ENCODE measurements around the gene COPS2.
"Not testable (repeated sequence)": the region's sequence is repeated elsewhere in the genome, so short reads cannot be mapped to it uniquely, and the experiment has no call there.

Gene COPS2

DNA sequence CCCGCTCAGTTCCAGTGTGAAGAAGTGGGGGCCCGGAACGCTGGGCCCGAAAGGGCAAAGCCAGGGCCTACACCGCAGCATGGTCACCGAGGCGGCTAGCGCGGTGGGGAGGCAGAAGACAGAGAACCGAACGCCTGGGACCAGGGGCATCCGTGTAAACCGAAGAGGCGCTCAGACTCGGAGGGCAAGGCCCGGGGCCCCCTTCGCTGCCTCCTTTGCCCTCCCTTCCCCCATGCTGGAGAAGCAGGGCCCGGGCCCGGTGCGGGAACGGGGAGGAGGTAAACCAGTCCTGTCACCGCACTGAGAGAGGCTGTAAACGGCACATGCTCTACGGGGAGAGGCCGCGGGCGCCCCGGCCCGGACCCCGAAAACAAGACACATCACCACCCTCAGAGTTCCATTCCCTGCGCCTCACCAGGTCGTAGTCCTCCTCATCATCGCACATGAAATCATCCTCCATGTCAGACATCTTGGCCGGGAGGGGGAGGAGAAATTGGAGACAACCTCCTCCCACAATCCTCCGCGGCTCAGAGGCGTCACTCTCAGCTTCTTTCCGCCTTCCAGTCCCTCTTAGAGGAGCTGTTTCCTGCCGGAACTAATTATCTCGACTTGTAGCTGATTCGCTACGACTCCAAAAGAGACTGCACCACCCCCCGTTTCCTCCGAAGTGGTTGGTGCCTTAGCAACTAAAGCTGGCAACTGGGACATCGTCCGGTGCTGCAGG, at the start of gene COPS2:
COPS2 (minus strand) TSS at position 490 of the 724 bp plus-strand sequence; CDS start at position 469, 21 bp downstream.
- peak; percentile 98 for DNase-seq (ENCODE audit: low spot score)

DNA sequence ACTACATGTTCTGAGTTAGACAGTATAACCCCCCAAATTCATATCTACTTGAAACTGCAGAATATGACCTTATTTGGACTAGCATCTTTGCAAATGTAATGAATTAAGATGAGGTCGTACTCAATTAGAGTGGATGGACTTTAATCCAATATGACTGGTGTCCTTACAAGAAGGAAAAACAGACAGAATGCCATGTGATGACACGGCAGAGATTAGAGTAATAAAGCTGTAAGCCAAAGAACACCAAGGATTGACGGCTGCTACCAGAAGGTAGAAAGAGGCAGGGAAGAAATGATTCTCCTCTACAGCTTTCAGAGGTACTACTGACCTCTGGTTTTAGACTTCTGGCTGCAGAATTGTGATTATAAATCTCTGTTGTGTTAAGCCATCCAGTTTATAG, 44.9 kb upstream of the COPS2 start:
- DNase-seq (ENCODE audit: low spot score), result no peak

DNA sequence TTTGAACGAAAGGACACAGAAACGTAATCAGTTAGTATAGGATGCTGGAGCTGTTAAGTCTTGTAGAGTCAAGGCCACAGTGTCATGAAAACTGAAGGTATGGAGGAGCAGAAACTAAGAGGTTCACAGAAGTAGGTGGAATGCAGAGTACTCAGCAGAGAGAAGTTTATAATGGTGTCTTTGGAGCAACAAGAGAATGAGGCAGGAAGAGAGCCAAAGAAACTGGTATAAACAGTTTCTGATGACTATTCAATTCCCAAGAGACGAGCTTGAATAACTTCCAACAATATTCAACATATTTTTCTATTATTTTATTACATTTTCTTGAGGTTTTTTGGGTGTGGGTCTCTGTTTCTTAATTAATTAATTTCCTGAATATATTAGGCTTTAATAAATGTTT, 44.3 kb upstream of the COPS2 start:
- no peak for DNase-seq (ENCODE audit: low spot score)

DNA sequence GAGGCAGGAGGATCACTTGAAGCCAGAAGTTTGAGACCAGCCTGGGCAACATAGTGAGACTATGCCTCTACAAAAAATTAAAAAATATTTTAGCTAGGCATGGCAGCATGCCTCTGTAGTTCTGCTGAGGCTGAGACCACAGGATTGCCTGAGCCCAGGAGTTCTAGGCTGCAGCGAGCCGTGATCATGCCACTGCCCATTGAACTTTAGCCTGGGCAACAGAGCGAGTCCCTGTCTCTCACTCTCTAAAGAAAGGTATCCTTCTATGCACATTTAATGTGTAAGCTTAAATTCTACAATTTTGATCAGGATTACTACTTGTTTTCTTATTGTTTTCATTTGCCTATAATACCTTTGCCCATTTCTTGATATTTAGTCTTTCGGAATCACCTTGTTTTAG, 41.5 kb upstream of the COPS2 start:
- DNase-seq (ENCODE audit: low spot score), result no peak

DNA sequence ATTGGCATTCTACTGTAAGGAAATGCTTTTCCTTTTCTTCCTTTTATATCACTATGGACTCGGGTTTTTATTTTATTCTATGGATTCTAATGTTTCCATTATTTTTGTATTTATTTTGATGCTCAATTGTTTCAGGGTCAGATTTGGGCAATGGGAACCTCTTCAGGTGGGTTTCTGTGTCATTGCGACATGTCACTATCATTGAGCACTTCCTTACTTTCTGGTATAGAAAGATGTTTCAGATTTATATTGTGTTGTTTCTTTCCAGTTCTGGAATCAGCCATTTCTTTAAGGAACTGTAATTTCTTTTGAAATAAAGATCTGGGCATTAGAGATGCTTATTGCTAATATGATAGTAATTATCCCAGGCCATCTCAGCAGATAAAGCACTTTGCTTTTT, 36.5 kb upstream of the COPS2 start:
- DNase-seq (ENCODE audit: low spot score), result no peak

DNA sequence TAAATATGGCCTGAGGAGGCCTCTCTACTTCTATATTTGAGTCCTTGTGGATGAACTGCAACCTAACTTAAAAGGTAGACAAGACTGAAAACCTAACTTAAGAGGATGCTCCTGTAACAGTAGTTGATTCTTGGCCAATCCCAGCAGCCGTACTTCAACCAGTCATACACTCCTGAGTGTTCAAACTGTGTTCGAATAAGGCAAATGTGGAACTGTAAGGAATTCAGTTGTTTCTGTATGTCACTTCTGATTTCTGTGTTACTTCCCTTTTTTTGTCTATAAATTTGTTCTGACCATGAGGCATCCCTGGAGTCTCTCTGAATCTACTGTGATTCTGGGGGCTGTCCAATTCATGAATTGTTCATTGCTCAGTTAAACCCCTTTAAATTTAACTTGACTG, 35.2 kb upstream of the COPS2 start:
- no peak for DNase-seq (ENCODE audit: low spot score)

DNA sequence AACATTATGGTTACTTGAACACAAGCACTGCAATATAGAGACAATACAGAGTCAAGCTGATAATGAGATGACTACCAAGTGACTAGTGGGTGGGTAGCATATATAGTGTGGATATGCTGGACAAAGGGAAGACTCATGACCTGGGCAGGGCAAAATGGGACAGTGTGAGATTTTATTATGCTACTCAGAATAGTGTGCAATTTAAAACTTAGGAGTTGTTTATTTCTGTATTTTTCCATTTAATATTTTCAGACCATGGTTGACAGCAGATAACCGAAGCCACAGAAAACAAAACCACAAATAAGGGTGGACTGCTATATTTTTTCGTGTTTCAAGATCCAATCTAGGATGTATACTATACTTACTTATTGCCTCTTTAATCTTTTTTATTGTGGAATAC, 34.2 kb upstream of the COPS2 start:
- no peak for DNase-seq (ENCODE audit: low spot score)

DNA sequence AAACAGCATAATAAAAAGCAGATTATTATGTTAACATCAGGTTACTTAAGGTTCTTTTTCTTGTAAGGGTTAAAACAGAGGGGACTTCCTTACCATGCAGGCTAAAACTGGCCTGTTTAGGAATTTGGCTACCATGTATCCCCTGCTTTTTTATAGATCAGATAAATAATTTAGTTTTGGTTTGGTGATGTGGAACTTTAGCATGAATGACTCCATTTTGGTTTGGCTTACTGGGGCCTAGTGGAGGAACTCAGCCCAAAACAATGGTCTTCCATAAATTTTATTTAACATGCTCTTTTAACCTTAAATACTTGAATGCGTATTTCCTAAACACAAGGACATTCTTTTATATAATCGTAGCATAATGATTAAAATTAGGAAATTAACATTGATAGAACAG, 33.5 kb upstream of the COPS2 start:
- DNase-seq (ENCODE audit: low spot score), result no peak

DNA sequence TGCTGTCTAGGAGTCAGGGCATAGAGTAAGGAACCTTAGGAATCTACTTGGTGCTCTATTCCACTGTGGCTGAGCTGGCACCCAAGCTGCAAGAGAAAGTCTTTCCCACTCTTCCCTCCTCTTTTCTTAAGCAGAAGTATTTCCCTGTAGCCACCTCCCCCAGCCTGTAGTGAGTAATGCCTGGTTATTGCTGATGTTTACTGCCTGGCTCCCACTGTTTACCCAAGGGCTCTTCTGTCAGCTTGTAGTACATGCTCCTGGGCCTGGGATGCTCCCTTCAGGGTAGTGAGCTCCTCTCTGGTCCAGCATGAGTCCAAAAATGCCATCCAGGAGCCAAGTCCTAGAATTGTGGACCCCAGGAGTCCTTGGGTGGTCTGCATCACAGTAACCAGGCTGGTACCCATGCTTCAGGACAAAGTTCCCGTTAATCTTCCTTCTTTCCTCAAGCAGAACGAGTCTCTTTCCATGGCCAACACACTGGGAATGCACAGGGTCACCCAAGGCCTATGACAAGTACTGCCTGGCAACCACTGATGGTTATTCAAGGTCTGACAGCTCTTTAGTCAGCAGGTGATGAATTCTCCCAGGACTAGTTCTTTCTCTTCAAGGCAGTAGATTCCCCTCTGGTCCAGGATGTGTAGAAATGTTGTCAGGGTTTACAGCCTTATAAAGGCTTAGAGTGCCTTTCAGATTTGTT, 32.3 kb upstream of the COPS2 start:
- no peak for DNase-seq (ENCODE audit: low spot score)

DNA sequence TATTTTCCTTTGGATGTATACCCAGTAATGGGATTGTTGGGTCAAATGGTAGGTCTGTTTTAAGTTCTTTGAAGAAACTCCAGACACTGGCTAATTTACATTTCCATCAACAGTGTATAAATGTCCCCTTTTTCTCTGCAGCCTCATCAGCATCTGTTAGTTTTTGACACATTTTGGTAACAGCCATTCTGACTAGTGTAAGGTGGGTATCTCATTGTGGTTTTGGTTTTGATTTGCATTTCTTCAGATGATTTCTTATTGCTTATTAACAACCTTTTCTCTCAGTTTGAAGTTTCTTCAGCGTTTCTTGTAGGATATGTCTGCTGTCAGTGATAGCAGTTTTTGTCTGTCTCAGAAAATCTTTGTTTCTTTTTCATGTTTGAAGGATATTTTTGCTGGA, 30.1 kb upstream of the COPS2 start:
- no peak for DNase-seq (ENCODE audit: low spot score)

DNA sequence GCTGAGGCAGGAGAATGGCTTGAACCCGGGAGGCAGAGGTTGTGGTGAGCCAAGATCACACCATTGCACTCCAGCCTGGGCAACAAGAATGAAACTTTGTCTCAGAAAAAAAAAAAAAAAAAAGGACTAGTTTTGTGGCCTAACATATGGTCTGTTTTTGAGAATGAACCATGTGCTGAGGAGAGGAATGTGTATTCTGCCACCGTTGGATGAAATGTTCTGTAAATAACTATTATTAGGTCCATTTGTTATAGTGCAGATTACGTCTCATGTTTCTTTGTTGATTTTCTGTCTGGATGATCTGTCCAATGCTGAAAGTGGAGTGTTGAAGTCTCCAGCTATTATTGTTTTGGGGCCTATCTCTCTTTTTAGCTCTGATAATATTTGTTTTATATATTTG, 28.3 kb upstream of the COPS2 start:
- not testable (repeated sequence) for DNase-seq (ENCODE audit: low spot score)

DNA sequence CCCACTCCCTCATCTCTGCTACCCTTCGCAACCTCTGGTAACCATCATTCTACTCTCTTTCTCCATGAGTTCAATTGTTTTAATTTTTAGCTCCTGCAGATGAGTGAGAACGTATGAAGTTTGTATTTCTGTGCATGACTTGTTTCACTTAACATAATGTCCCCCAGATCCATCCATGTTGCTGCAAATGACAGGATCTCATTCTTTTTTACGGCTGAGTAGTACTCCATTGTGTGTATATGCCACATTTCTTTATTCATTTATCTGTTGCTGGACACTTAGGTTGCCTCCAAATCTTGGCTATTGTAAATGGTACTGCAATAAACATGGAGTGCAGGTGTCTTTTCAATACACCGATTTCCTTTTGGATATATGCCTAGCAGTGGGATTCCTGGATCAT, 26.7 kb upstream of the COPS2 start:
- no peak for DNase-seq (ENCODE audit: low spot score)

DNA sequence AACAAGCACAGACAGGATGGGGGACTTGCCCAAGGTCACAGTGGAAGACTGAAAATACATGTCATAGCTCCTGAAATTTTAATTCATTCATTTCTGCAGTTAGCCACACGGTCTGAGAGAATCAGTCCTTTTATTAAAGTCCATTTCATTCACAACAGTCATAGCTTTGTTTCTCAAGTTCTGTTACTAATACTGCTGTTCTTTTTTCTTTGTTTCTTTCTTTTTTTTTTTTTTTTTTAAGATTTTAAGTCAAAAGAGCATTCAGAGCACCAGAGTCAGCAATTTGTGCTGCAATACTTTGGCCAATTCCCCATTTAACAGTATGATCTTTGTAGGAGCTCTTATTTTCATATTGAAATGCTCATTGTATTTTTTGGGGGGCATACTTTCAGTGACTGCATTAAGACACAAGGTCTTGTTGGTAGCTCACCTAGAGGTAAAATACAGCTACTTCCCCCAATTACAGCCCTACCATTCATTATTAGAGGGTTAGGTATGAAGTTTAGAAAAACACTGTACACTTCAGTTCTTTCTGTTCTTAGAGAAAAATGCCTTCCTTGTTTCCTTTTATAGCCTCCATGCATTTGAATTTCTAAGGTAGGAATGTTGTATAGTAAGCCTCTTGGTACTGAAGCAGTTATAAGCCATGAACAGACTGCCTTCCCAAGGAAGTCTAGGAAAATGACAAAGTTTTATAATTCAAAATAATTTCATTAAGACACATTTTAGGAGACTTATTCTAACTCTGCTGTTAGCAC, 24.2 kb upstream of the COPS2 start:
- DNase-seq (ENCODE audit: low spot score), result no peak

DNA sequence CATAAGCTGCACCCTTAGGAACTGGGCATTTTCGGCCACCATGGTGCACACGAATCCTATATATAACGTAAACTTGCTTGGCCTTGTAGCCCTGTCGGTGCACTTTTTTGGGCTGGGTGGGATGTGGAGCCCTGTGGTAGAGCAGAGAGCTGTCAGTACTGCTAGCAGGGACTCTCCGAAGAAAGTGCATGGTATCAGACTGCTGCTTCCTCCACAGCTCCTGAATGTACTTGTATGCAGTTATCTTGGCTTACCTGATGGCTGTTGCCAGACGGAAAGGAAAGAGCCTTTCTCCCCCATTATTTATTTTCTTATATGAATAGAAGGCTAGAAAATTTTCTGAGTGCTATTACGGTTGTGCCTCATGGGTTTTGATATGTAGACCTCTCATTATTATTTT, 23.1 kb upstream of the COPS2 start:
- DNase-seq (ENCODE audit: low spot score), result no peak

DNA sequence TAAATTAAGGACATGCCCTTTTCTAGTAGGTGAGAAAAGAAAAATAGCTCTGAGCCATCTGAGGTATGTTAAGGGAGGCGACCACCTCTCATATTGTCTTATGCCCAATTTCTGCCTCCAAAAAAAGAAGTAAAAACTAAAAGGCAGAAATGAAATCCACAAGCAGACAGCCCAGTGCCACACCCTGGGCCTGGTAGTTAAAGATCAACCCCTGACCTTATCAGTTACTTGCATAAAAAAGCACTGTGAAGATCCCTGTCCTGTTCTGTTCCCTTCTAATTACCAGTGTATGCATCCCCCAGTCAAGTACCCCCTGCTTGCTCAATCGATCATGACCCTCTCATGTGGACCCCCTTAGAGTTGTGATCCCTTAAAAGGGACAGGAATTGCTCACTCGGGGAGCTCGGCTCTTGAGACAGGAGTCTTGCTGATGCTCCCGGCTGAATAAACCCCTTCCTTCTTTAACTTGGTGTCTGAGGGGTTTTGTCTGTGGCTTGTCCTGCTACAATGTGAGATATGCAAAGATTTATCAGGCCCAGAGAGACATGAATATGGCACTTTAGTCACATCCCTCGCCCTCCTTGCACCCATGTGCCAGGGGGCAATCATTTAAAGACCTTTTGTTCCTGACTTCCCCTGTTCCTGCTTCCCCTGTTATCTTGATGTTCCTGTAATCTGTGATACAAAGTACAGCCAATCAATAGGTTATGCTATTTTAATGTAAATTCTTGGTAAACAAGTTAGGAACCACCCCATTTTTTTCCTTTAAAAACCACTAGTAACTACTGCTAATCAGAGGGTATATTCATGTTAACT, 20.4 kb upstream of the COPS2 start:
- DNase-seq (ENCODE audit: low spot score), result not testable (repeated sequence)

DNA sequence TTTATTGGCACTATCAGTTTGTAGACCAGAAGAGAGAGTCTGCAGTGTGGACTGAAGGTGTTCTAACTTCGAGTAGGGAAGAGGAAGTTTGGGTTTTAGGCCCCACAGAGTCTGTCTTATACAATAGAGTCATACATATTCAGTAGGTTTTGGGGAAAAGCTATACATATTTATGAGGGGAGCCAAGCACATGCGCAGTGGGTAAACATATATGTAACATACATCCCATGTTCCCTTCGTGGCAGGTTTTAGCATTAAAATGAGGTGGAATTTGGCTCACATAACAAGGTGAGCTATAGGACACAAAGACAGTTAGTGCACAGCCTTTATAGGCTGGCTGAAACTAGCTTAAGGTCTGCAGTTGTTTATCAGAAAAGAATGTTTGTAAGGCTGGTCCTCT, 19.5 kb upstream of the COPS2 start:
- no peak for DNase-seq (ENCODE audit: low spot score)

DNA sequence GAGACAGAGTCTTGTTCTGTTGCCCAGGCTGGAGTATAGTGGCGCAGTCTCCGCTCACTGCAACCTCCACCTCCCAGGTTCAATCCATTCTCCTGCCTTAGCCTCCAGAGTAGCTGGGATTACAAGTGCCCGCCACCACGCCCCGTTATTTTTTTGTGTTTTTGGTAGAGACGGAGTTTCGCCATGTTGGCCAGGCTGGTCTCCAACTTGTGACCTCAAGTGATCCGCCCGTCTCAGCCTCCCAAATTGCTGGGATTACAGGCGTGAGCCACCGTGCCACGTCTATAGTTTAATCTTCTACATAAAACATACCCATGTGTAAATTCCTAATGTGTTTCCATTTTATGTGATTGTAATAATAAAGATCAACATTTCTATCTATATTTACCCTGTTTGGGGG, 16.4 kb upstream of the COPS2 start:
- no peak for DNase-seq (ENCODE audit: low spot score)

DNA sequence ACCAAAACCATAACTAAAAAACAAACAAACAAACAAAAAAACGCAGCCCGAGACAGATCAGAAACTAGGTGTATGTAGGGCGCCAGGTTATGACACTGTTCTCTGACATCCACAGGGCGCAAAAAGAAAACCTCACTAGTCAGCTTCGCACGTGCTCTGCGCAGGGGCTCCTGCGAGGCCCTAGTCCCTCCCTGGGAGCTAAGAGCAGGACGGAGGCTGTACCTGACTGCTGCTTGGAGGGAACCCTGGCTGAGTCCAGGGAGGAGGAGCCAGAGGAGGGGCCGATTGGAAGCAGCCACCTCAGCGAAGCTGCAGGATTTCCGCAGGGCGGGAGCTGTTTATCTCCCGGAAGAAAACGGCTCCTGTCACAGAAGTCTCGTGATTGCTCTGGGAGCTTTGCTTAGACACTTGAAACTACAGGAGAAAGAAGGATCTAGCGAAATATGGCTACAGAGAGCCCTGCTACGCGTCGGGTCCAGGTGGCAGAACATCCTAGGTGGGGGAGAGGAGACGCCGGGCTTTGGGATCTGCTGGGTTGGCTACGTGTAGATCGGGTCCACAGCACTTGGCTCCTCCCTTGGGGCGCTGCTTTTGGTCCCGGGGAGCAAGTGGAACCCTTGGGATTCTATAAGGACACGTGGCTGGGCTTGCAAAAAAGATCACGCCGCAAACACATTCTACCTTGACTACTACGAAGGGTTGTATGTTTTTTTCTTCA, 14.6 kb upstream of the COPS2 start, which contains the start of gene GALK2:
GALK2 (plus strand) TSS at position 368 of the 718 bp plus-strand sequence; CDS start at position 444, 76 bp downstream.
- peak; percentile 69 for DNase-seq (ENCODE audit: low spot score)

DNA sequence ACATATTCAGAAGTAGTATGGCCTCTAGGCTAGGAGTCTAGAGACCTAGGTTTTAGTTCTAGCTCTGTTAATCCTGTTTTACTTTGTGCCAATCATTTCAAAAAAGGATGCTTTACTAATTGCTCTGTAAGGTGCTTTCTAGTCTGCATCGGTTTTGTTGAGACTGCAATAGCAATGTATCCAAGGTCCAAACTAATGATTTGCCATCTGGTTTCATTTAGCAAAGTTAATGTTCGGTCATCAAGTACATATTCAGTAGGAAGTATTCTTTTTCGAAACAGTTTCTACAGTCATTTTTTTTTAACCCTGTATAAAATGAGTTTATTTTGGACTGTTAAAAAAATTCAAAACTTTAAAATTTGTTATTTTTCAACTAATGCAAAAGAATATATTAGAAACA, 12.6 kb upstream of the COPS2 start:
- no peak for DNase-seq (ENCODE audit: low spot score)

DNA sequence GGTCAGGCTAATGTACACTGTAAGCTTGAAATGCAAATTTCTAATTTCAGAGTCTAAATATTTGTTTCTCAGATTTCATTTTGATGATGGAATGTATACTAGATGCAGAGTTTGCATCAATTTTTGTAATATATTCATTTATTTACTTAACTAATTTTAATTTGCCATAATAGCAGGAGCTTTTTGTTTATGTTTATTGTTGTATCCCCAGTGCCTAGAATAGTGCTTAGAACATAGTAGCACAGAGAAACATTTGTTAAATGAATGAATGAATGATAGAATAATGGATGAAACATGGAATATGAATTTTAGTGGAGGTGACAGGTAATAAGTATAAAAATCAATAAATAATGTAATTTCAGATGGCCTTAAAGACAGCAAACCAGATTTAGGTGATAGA, 9.5 kb upstream of the COPS2 start:
- no peak for DNase-seq (ENCODE audit: low spot score)

DNA sequence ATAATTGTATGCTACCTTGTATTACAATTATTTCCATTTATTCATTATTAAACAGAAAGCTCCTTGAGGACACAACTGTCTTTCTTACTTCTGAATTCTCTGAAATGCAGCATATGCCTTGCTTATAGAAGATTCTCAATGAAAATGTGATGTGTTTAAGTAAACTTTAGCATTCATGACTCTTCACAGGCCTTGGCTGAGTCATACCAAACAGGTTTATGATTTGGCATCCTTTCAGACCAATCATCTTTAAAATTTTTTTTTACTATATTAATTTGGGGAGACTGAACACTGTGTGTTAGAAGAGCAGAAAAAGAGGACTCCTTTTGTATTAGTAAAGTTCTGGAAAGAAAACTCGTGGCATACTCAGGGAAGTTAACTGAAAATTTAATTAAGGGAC, 8.3 kb upstream of the COPS2 start:
- DNase-seq (ENCODE audit: low spot score), result no peak
